ENCODE measurements around the gene KRTAP1-5.

DNA sequence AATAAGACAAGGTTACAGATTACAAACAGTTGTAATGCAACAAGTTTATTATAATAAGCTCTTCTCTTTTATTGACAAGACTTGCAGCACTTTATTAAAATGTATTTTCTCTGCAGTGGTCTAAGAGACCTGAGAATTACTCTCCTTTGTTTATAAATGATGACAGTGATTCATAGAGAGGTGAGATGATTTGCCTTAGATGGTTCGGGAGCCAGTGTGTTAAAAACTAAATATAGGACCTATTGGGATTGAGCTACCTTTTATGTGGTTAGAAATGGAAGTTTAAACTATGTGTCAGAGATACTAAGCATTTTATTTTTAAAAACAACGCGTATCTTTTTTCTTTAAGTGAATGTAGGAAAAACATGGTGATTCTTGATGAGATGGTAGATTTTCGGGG is 30.2 kb downstream of the KRTAP1-5 start:
- no peak for TF ChIP-seq BHLHE40 (IDR thresholded peaks at IDR 0.05; ENCODE audit: borderline replicate concordance)
- no peak for TF ChIP-seq SUZ12 (IDR thresholded peaks at IDR 0.05)
- TF ChIP-seq L3MBTL2 (conservative IDR thresholded peaks at IDR 0.05): no peak

All from HEK293T (cell line).